GM12891 (cell line): ENCODE results near the gene SLC25A44.

ENCODE experiments used
- PAX5 ChIP-seq: IDR thresholded peaks from 2 replicates; pipeline ENCODE4 v1.6.1; 2011; ENCODE audit warnings: low read length, moderate library complexity, mild to moderate bottlenecking; ENCODE audit not compliant: insufficient read depth, severe bottlenecking
- POLR2A ChIP-seq: IDR thresholded peaks from 2 replicates; pipeline ENCODE4 v1.6.1; 2011; ENCODE audit warnings: low read depth, low read length, control low read depth
- POLR2AphosphoS5 ChIP-seq: IDR thresholded peaks from 2 replicates; pipeline ENCODE4 v1.6.1; 2011; ENCODE audit warnings: low read depth, low read length, control low read depth
- POU2F2 ChIP-seq: IDR thresholded peaks from 2 replicates; pipeline ENCODE4 v1.6.1; 2011; ENCODE audit warnings: low read depth, mild to moderate bottlenecking, control low read depth, low read length, moderate library complexity
- SPI1 ChIP-seq: IDR thresholded peaks from 2 replicates; pipeline ENCODE4 v1.6.1; 2011; ENCODE audit warnings: low read depth, low read length, control low read depth
- TAF1 ChIP-seq: IDR thresholded peaks from 2 replicates; pipeline ENCODE4 v1.6.1; 2011; ENCODE audit warnings: low read depth, low read length, control low read depth

GRCh38 chr1:156211243-156211642, 17.3 kb downstream of the SLC25A44 start:
- TF ChIP-seq POLR2A (no peak), POLR2AphosphoS5 (no peak), SPI1 (no peak), TAF1 (no peak), POU2F2 (no peak), PAX5 (no peak)
